Hepatocyte (in vitro differentiated cells): ENCODE data around the gene HOXD3.

Experiments used
- EZH2 ChIP-seq: fragments of 200-600 bp; sonication (generic); IDR thresholded peaks from 2 replicates; pipeline ENCODE4 v1.6.1; 2016; ENCODE audit warnings: antibody characterized with exemption, mild to moderate bottlenecking, borderline replicate concordance
- EZH2phosphoT487 ChIP-seq: fragments of 200-600 bp; sonication (generic); IDR thresholded peaks from one replicate; pipeline ENCODE4 v1.6.1; 2018; ENCODE audit warnings: antibody characterized with exemption, mild to moderate bottlenecking, low read depth, moderate library complexity; ENCODE audit not compliant: unreplicated experiment, severe bottlenecking
- TF ChIP-seq, protein P1 (sequence below): fragments of 200-600 bp; sonication (generic); IDR thresholded peaks from 2 replicates; pipeline ENCODE4 v1.5.1; 2016; ENCODE audit warnings: antibody characterized with exemption, mild to moderate bottlenecking; ENCODE audit not compliant: poor library complexity

- TF ChIP-seq, protein P1, sequence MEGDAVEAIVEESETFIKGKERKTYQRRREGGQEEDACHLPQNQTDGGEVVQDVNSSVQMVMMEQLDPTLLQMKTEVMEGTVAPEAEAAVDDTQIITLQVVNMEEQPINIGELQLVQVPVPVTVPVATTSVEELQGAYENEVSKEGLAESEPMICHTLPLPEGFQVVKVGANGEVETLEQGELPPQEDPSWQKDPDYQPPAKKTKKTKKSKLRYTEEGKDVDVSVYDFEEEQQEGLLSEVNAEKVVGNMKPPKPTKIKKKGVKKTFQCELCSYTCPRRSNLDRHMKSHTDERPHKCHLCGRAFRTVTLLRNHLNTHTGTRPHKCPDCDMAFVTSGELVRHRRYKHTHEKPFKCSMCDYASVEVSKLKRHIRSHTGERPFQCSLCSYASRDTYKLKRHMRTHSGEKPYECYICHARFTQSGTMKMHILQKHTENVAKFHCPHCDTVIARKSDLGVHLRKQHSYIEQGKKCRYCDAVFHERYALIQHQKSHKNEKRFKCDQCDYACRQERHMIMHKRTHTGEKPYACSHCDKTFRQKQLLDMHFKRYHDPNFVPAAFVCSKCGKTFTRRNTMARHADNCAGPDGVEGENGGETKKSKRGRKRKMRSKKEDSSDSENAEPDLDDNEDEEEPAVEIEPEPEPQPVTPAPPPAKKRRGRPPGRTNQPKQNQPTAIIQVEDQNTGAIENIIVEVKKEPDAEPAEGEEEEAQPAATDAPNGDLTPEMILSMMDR = no peak
- peak; percentile 80 for TF ChIP-seq EZH2
- TF ChIP-seq EZH2phosphoT487 = no peak
Measured at GRCh38 chr2:176149939-176150583, 7.0 kb upstream of the HOXD3 start.
